HCT116 (cell line): ENCODE results near the gene HIVEP1. TPM values are rescaled to one million over a fixed set of nuclear protein-coding genes. Genes with fewer than 3 reads are reported as not detected.

Source experiments
- ATAC-seq: fragments of 200-7000 bp; cut with Tn5 transposase; 2 replicates; pipeline ENCODE4 v1.9.1; 2020; ENCODE audit warnings: mild to moderate bottlenecking, moderate library complexity
- BruUV-seq: library from RNA; stranded (reverse); fragments of 400-500 nt; replicated peaks from 2 replicates; lab custom pipeline; 2021; lab: Mats Ljungman, UMichigan
- CTCF ChIA-PET: fragments of 300-600 bp; sonication (Branson Sonifier 250); formaldehyde crosslinking; loops from one replicate; lab custom pipeline; 2021; ENCODE audit warnings: antibody characterized with exemption; lab: Charles Lee
- POLR2A ChIA-PET: fragments of 300-600, 350-600 bp; sonication (Branson Sonifier 250); formaldehyde crosslinking; loops from one replicate; lab custom pipeline; 2021; ENCODE audit warnings: antibody characterized with exemption; lab: Charles Lee
- RAD21 ChIA-PET, 2 experiments: fragments of 300-600 bp; sonication (Branson Sonifier 250); formaldehyde crosslinking; loops; one replicate each; lab custom pipeline; 2023; ENCODE audit warnings: low total read pairs in 2 of 2; ENCODE audit not compliant: uncharacterized antibody in 2 of 2, unreplicated experiment in 2 of 2, low non-redundant PET in 1 of 2; lab: Charles Lee
- DNase-seq: peaks from one replicate; pipeline ENCODE4 v3.0.0-alpha.2; 2010; ENCODE audit warnings: low read depth, low spot score
- H2AFZ ChIP-seq: fragments of 200-600 bp; shearing (Covaris generic), sonication (generic); 2 replicates; pipeline ENCODE4 v1.6.1; 2017; ENCODE audit warnings: low read depth, mixed run types, mixed read lengths, antibody characterized with exemption, low read length; ENCODE audit not compliant: poor library complexity, severe bottlenecking
- H3K27ac ChIP-seq: 2 replicates; pipeline ENCODE4 v1.5.1; 2012; ENCODE audit warnings: low read depth, low read length
- H3K27me3 ChIP-seq: fragments of 200-600 bp; sonication (generic); 2 replicates; pipeline ENCODE4 v1.6.1; 2016; ENCODE audit warnings: mixed run types, low read length, mixed read lengths; ENCODE audit not compliant: insufficient read depth
- H3K36me3 ChIP-seq, 2 experiments: fragments of 200-500 bp in 1 of 2; fragments of 200-600 bp in 1 of 2; sonication (Bioruptor generic) in 1 of 2; sonication (generic) in 1 of 2; 2 replicates each; pipeline versions ENCODE4 v1.5.1 to v1.6.1; 2014 to 2016; ENCODE audit warnings: low read length in 2 of 2, inconsistent platforms in 1 of 2, mixed read lengths in 1 of 2, mixed run types in 1 of 2; ENCODE audit not compliant: insufficient read depth in 2 of 2, control insufficient read depth in 1 of 2
- H3K4me1 ChIP-seq, 2 experiments: fragments of 200-600 bp in 1 of 2; sonication (generic) in 1 of 2; 2 replicates each; pipeline versions ENCODE4 v1.5.1 to v1.6.1; 2012 to 2017; ENCODE audit warnings: low read length in 2 of 2, inconsistent platforms in 1 of 2, mild to moderate bottlenecking in 1 of 2, mixed read lengths in 1 of 2, mixed run types in 1 of 2, moderate library complexity in 1 of 2; ENCODE audit not compliant: insufficient read depth in 2 of 2, control insufficient read depth in 1 of 2
- H3K4me2 ChIP-seq: fragments of 200-600 bp; sonication (generic); 2 replicates; pipeline ENCODE4 v1.6.1; 2017; ENCODE audit warnings: mixed run types, low read length, mixed read lengths
- H3K4me3 ChIP-seq, 2 experiments: fragments of 200-600 bp in 1 of 2; sonication (generic) in 1 of 2; replicated peaks in 1 of 2; 2 replicates each; pipeline ENCODE4 v1.5.1; 2011 to 2016; ENCODE audit warnings: low read length in 2 of 2, control low read depth in 1 of 2, low read depth in 1 of 2, mild to moderate bottlenecking in 1 of 2, mixed read lengths in 1 of 2, mixed run types in 1 of 2
- H3K79me2 ChIP-seq: fragments of 200-600 bp; sonication (generic); 2 replicates; pipeline ENCODE4 v1.6.1; 2017; ENCODE audit warnings: mild to moderate bottlenecking, mixed run types, low read length, moderate library complexity, mixed read lengths; ENCODE audit not compliant: insufficient read depth
- H3K9ac ChIP-seq: fragments of 200-600 bp; sonication (generic); 2 replicates; pipeline ENCODE4 v1.6.1; 2016; ENCODE audit warnings: low read length, mixed read lengths
- H3K9me2 ChIP-seq: fragments of 200-600 bp; sonication (generic), shearing (Covaris generic); 2 replicates; pipeline ENCODE4 v1.6.1; 2017; ENCODE audit warnings: mixed run types, mild to moderate bottlenecking, moderate library complexity; ENCODE audit not compliant: insufficient read depth
- H3K9me3 ChIP-seq, 2 experiments: fragments of 200-500 bp in 1 of 2; fragments of 200-600 bp in 1 of 2; sonication (Bioruptor generic) in 1 of 2; sonication (generic) in 1 of 2; 2 replicates each; pipeline ENCODE4 v1.6.1; 2014 to 2017; ENCODE audit warnings: low read length in 2 of 2, mixed read lengths in 2 of 2, inconsistent platforms in 1 of 2, low read depth in 1 of 2, mild to moderate bottlenecking in 1 of 2, mixed run types in 1 of 2, moderate library complexity in 1 of 2; ENCODE audit not compliant: control insufficient read depth in 1 of 2, insufficient read depth in 1 of 2
- H4K20me1 ChIP-seq: fragments of 200-600 bp; sonication (generic), shearing (Covaris generic); 2 replicates; pipeline ENCODE4 v1.6.1; 2017; ENCODE audit warnings: mixed run types, mild to moderate bottlenecking, moderate library complexity; ENCODE audit not compliant: insufficient read depth
- EGR1 ChIP-seq: IDR thresholded peaks from 2 replicates; pipeline ENCODE4 v1.6.1; 2012; ENCODE audit warnings: low read depth
- ELF1 ChIP-seq: IDR thresholded peaks from 2 replicates; pipeline ENCODE4 v1.6.1; 2012; ENCODE audit warnings: low read depth, borderline replicate concordance
- EZH2 ChIP-seq: fragments of 200-600 bp; sonication (generic); IDR thresholded peaks from 2 replicates; pipeline ENCODE4 v1.6.1; 2017; ENCODE audit warnings: antibody characterized with exemption, mixed run types
- FOSL1 ChIP-seq: IDR thresholded peaks from 2 replicates; pipeline ENCODE4 v1.6.1; 2012; ENCODE audit warnings: low read depth
- POLR2A ChIP-seq: IDR thresholded peaks from 2 replicates; pipeline ENCODE4 v1.7.0; 2011; ENCODE audit warnings: borderline replicate concordance; ENCODE audit not compliant: insufficient read depth, insufficient read length; ENCODE audit errors: extremely low read depth
- SIN3A ChIP-seq: IDR thresholded peaks from 2 replicates; pipeline ENCODE4 v1.6.1; 2012; ENCODE audit warnings: low read depth
- SRF ChIP-seq: IDR thresholded peaks from 2 replicates; pipeline ENCODE4 v1.6.1; 2012; ENCODE audit warnings: low read depth
- YY1 ChIP-seq: IDR thresholded peaks from 2 replicates; pipeline ENCODE4 v1.6.1; 2011; ENCODE audit warnings: low read length, low read depth, moderate library complexity, mild to moderate bottlenecking; ENCODE audit not compliant: insufficient replicate concordance; ENCODE audit errors: extremely low read depth
- intact Hi-C: fragments of 100-400 bp; cut with micrococcal nuclease; formaldehyde crosslinking; loops from 2 replicates; pipeline ENCODE4 v1.10.0; 2022
- total RNA-seq: library from RNA; stranded (reverse); gene quantifications from one replicate; pipeline ENCODE4 v1.2.1, GENCODE V29; 2021; ENCODE audit not compliant: unreplicated experiment
- TF ChIP-seq, protein P1 (sequence below), 3 experiments: fragments of 200-600 bp in 1 of 3; sonication (generic) in 1 of 3; IDR thresholded peaks in 2 of 3; conservative IDR thresholded peaks in 1 of 3; 2 replicates each; pipeline ENCODE4 v1.5.1; 2012 to 2017; ENCODE audit warnings: low read depth in 2 of 3, low read length in 2 of 3, antibody characterized with exemption in 1 of 3, borderline replicate concordance in 1 of 3, control low read depth in 1 of 3, mild to moderate bottlenecking in 1 of 3, mixed read lengths in 1 of 3, mixed run types in 1 of 3, moderate library complexity in 1 of 3; ENCODE audit not compliant: insufficient read depth in 1 of 3
- TF ChIP-seq, protein P2 (sequence below): IDR thresholded peaks from 2 replicates; pipeline ENCODE4 v1.6.1; 2012
- TF ChIP-seq, protein P3 (sequence below): IDR thresholded peaks from 2 replicates; pipeline ENCODE4 v1.6.1; 2012; ENCODE audit warnings: low read depth

The HIVEP1 gene
- total RNA-seq, 1 experiment from 2014 or later = 11.2 TPM

DNA sequence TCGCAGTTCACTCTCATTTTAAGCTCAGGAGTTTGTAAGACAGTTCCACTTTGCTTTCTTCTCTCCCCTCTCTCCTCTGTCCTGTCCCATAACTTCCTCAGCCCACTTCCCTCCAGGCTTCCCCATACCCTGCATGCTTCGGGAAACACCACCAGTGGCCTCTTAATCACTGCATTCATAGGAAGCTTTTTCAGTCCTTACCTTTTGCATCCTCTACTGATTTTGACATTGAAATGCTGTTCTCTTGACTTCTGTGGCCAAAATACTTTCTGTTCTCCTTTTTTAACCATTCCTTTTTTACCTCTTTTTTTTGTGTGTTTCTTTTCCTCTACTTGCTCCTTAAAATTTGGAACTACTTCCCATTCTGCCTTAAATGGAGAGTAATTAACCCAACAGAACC is 69.7 kb downstream of the HIVEP1 start:
- no peaks in the 10 kb centered on the region for H3K9me2 ChIP-seq
- no peak overlapping the region for H3K9ac ChIP-seq
- ATAC-seq = no peak
- ChIA-PET RAD21 (no interaction called here), CTCF (no interaction called here), POLR2A (no interaction called here)
- intact Hi-C loops = no loop called here
- DNase-seq = no peak
- no peak overlapping the region for H2AFZ ChIP-seq
- H3K4me3 ChIP-seq = no peak overlapping the region
- TF ChIP-seq, protein P1, sequence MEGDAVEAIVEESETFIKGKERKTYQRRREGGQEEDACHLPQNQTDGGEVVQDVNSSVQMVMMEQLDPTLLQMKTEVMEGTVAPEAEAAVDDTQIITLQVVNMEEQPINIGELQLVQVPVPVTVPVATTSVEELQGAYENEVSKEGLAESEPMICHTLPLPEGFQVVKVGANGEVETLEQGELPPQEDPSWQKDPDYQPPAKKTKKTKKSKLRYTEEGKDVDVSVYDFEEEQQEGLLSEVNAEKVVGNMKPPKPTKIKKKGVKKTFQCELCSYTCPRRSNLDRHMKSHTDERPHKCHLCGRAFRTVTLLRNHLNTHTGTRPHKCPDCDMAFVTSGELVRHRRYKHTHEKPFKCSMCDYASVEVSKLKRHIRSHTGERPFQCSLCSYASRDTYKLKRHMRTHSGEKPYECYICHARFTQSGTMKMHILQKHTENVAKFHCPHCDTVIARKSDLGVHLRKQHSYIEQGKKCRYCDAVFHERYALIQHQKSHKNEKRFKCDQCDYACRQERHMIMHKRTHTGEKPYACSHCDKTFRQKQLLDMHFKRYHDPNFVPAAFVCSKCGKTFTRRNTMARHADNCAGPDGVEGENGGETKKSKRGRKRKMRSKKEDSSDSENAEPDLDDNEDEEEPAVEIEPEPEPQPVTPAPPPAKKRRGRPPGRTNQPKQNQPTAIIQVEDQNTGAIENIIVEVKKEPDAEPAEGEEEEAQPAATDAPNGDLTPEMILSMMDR (IDR thresholded peaks at IDR 0.05 in 2 of 3, conservative IDR thresholded peaks at IDR 0.05 in 1 of 3; ENCODE audit: borderline replicate concordance in 1 of 3, insufficient read depth in 1 of 3, low read depth in 2 of 3, low read length in 2 of 3) = no peak
- H3K9me3 ChIP-seq = no peaks in the 10 kb centered on the region
- BruUV-seq = no TSS peak
- no peaks in the 10 kb centered on the region for H4K20me1 ChIP-seq
- H3K27me3 ChIP-seq = no peaks in the 10 kb centered on the region
- H3K4me2 ChIP-seq = no peak overlapping the region
- H3K36me3 ChIP-seq = no peaks in the 10 kb centered on the region
- no peaks in the 10 kb centered on the region for H3K4me1 ChIP-seq
- H3K79me2 ChIP-seq = no peaks in the 10 kb centered on the region; the same call in 1 of the 2 replicates
- no peak overlapping the region for H3K27ac ChIP-seq

DNA sequence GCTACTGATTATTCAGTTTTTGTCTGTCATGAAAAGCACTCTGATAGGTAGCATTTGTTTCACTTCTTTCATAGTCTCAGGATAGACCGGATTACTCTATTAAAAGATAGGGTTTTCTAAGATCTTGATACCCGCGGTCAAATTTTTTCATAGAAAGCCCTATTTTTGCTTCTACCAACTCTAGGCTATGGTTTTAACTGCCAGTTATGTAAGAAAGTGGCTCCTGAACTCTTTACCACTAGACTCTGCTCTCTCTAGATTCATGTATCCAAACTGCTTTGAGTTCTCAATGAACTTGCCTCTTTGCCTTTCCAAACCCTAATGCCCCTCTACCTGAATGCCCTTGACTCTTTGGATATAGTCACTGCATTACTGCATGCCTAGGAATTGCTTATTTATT is 70.3 kb downstream of the HIVEP1 start:
- Histone ChIP-seq H4K20me1 (no peaks in the 10 kb centered on the region), H3K9me3 (no peaks in the 10 kb centered on the region), H3K36me3 (no peaks in the 10 kb centered on the region), H3K27ac (no peak overlapping the region), H3K4me2 (no peak overlapping the region), H3K9ac (no peak overlapping the region), H3K27me3 (no peaks in the 10 kb centered on the region), H3K4me1 (no peaks in the 10 kb centered on the region), H2AFZ (no peak overlapping the region), H3K4me3 (no peak overlapping the region), H3K9me2 (no peaks in the 10 kb centered on the region), H3K79me2 (no peaks in the 10 kb centered on the region; the same call in 1 of the 2 replicates)
- no TSS peak for BruUV-seq
- TF ChIP-seq ELF1 (no peak), EGR1 (no peak), POLR2A (no peak), EZH2 (no peak), SIN3A (no peak), YY1 (no peak), FOSL1 (no peak), SRF (no peak)
- TF ChIP-seq, protein P1 (IDR thresholded peaks at IDR 0.05 in 2 of 3, conservative IDR thresholded peaks at IDR 0.05 in 1 of 3; ENCODE audit: borderline replicate concordance in 1 of 3, insufficient read depth in 1 of 3, low read depth in 2 of 3, low read length in 2 of 3) = no peak
- TF ChIP-seq, protein P2, sequence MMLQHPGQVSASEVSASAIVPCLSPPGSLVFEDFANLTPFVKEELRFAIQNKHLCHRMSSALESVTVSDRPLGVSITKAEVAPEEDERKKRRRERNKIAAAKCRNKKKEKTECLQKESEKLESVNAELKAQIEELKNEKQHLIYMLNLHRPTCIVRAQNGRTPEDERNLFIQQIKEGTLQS = no peak
- TF ChIP-seq, protein P3, sequence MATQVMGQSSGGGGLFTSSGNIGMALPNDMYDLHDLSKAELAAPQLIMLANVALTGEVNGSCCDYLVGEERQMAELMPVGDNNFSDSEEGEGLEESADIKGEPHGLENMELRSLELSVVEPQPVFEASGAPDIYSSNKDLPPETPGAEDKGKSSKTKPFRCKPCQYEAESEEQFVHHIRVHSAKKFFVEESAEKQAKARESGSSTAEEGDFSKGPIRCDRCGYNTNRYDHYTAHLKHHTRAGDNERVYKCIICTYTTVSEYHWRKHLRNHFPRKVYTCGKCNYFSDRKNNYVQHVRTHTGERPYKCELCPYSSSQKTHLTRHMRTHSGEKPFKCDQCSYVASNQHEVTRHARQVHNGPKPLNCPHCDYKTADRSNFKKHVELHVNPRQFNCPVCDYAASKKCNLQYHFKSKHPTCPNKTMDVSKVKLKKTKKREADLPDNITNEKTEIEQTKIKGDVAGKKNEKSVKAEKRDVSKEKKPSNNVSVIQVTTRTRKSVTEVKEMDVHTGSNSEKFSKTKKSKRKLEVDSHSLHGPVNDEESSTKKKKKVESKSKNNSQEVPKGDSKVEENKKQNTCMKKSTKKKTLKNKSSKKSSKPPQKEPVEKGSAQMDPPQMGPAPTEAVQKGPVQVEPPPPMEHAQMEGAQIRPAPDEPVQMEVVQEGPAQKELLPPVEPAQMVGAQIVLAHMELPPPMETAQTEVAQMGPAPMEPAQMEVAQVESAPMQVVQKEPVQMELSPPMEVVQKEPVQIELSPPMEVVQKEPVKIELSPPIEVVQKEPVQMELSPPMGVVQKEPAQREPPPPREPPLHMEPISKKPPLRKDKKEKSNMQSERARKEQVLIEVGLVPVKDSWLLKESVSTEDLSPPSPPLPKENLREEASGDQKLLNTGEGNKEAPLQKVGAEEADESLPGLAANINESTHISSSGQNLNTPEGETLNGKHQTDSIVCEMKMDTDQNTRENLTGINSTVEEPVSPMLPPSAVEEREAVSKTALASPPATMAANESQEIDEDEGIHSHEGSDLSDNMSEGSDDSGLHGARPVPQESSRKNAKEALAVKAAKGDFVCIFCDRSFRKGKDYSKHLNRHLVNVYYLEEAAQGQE = no peak
- RAD21 ChIA-PET = no interaction called here
- intact Hi-C loops = no loop called here
- DNase-seq = no peak
- CTCF ChIA-PET = no interaction called here
- POLR2A ChIA-PET = no interaction called here
- no peak for ATAC-seq
